Activated CD4-positive, alpha-beta T cell treated with anti-CD3 and anti-CD28 coated beads, Interleukin-2, amount 10 ng/mL, durations not matched to agents 24 days and 14 days (primary cell): ENCODE measurements around the gene PAGR1. TPM values are rescaled to one million over a fixed set of nuclear protein-coding genes. Genes with fewer than 3 reads are reported as not detected.

Experiments used
- DNase-seq: peaks from one replicate; pipeline ENCODE4 v3.0.0; 2022
- H3K27ac Mint-ChIP-seq: one replicate; pipeline ENCODE4 v1.8.0; 2022; ENCODE audit warnings: mild to moderate bottlenecking, mixed read lengths
- H3K27me3 Mint-ChIP-seq: one replicate; pipeline ENCODE4 v1.8.0; 2022; ENCODE audit warnings: mixed read lengths
- H3K36me3 Mint-ChIP-seq: one replicate; pipeline ENCODE4 v1.8.0; 2022; ENCODE audit warnings: low read depth, mild to moderate bottlenecking, mixed read lengths
- H3K4me1 Mint-ChIP-seq: one replicate; pipeline ENCODE4 v1.8.0; 2021; ENCODE audit warnings: mixed read lengths
- H3K4me3 Mint-ChIP-seq: one replicate; pipeline ENCODE4 v1.8.0; 2022; ENCODE audit warnings: mild to moderate bottlenecking, moderate library complexity, mixed read lengths
- H3K9me3 Mint-ChIP-seq: one replicate; pipeline ENCODE4 v1.8.0; 2021; ENCODE audit warnings: mixed read lengths
- intact Hi-C: fragments of 100-400 bp; cut with micrococcal nuclease; formaldehyde crosslinking; loops from one replicate; pipeline ENCODE4 v1.15.1; 2023
- total RNA-seq: library from RNA; stranded (reverse); gene quantifications from 2 replicates; pipeline ENCODE4 v1.2.3, GENCODE V29; 2022

Gene PAGR1
- total RNA-seq, 1 donor from 2014 or later = 27.0 TPM

DNA sequence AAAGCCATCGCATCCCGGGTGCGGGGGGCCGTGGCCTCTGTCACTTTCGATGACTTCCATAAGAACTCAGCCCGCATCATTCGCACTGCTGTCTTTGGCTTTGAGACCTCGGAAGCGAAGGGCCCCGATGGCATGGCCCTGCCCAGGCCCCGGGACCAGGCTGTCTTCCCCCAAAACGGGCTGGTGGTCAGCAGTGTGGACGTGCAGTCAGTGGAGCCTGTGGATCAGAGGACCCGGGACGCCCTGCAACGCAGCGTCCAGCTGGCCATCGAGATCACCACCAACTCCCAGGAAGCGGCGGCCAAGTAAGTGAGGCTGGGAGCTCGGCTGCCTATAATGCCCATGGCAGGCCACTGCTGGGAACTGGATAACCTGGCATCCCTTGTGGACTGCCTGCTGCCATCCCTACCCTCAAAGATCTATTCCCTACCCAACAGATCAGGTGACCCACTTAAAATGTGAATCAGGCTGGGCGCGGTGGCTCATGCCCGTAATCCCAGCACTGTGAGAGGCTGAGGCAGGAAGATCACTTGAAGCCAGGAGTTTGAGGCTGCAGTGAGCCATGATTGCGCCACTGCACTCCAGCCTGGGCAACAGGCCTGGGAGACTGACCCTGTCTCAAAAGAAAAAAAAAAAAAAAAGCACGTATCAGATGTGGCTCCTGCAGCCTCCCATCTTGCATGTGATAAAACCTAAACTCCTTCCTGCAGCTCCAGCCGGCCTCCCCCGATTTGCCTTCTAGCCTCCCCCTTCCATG, 28.8 kb downstream of the PAGR1 start:
- DNase-seq = no peak
- peaks cover 2% of the 10 kb centered on the region for H3K4me1 Mint-ChIP-seq
- intact Hi-C loops = no loop called here
- H3K36me3 Mint-ChIP-seq = peaks cover 45% of the 10 kb centered on the region
- H3K9me3 Mint-ChIP-seq = no peaks in the 10 kb centered on the region
- H3K4me3 Mint-ChIP-seq = no peak overlapping the region
- H3K27me3 Mint-ChIP-seq = no peaks in the 10 kb centered on the region
- no peak overlapping the region for H3K27ac Mint-ChIP-seq

DNA sequence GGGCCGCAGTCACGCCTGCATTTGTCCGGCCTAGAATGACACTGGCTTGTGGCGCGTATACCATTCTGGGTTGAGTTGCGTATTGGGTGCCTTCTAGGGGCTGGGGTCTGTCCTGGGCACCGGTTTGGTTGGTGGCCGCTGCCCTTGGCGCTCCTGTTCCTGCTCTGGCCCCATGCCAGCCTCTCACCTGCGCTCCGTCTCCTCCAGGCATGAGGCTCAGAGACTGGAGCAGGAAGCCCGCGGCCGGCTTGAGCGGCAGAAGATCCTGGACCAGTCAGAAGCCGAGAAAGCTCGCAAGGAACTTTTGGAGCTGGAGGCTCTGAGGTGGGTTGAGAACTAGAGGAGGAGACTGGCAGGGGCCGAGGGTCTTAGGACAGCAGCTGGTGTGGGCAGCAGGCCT, 29.7 kb downstream of the PAGR1 start:
- DNase-seq = no peak
- intact Hi-C loops = no loop called here
- H3K27me3 Mint-ChIP-seq = no peaks in the 10 kb centered on the region
- peaks cover 2% of the 10 kb centered on the region for H3K4me1 Mint-ChIP-seq
- H3K9me3 Mint-ChIP-seq = no peaks in the 10 kb centered on the region
- no peak overlapping the region for H3K4me3 Mint-ChIP-seq
- H3K27ac Mint-ChIP-seq = no peak overlapping the region
- peaks cover 45% of the 10 kb centered on the region for H3K36me3 Mint-ChIP-seq

- H3K9me3 Mint-ChIP-seq = no peaks in the 10 kb centered on the region
- peak; percentile 95 for DNase-seq
- H3K27me3 Mint-ChIP-seq = no peaks in the 10 kb centered on the region
- H3K36me3 Mint-ChIP-seq = peaks cover 39% of the 10 kb centered on the region
- H3K27ac Mint-ChIP-seq = no peak overlapping the region
- H3K4me1 Mint-ChIP-seq = peaks cover 2% of the 10 kb centered on the region
- no peak overlapping the region for H3K4me3 Mint-ChIP-seq
- intact Hi-C loops = loop anchor here (1.0 to 2.0 kb wide), 4 partner anchors 31 to 156 kb away; partner anchors contain the start of gene MAZ
Measured at GRCh38 chr16:29848420-29849297, 32.7 kb downstream of the PAGR1 start.

DNA sequence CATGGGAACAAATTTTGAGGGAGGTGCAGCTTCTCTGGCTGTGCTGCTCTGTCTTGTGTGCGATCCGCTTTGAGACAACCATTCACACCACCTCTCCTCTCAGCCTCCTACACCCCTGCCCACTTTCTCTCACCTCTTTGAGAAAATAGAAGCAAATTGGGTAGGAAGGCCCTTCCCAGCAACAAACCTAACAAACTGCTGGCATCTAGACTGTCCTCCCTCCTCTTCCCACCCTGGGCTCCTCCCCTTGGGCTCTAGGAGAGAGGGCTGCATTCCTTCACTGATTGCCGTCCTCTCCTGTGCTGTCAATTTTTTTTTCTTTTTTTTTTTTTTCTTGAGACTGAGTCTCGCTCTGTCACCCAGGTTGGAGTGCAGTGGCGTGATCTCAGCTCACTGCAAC, 33.6 kb downstream of the PAGR1 start:
- no peaks in the 10 kb centered on the region for H3K27me3 Mint-ChIP-seq
- peaks cover 2% of the 10 kb centered on the region for H3K4me1 Mint-ChIP-seq
- no peak for DNase-seq
- no peaks in the 10 kb centered on the region for H3K9me3 Mint-ChIP-seq
- H3K4me3 Mint-ChIP-seq = no peak overlapping the region
- intact Hi-C loops = loop anchor here (2.0 kb wide), 1 partner anchor 43 kb away; the partner anchor contains the start of gene MAZ
- peaks cover 35% of the 10 kb centered on the region for H3K36me3 Mint-ChIP-seq
- no peak overlapping the region for H3K27ac Mint-ChIP-seq

DNA sequence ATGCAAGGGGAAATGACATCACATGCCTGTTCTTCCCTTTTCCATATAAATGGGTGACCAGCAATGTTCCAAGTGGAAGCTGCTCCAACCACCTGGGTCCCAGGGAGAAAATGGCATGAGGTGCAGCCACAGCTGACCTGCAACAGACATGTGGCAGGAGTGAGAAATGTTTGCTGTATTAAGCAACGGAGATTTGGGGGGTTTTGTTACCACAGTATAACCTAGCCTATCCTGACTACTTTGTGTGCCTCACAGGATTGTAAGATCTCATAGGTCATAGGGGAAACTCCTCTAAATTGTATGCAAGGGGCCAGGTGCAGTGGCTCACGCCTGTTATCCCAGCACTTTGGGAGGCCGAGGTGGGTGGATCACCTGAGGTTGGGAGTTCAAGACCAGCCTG, 35.0 kb downstream of the PAGR1 start:
- H3K4me3 Mint-ChIP-seq = no peak overlapping the region
- peaks cover 24% of the 10 kb centered on the region for H3K36me3 Mint-ChIP-seq

GRCh38 chr16:29852654-29853053, 36.7 kb downstream of the PAGR1 start:
- Mint-ChIP-seq H3K27ac (no peak overlapping the region), H3K9me3 (no peaks in the 10 kb centered on the region), H3K4me1 (peaks cover 2% of the 10 kb centered on the region), H3K4me3 (no peak overlapping the region), H3K36me3 (peaks cover 19% of the 10 kb centered on the region), H3K27me3 (no peaks in the 10 kb centered on the region)
- intact Hi-C loops = no loop called here
- no peak for DNase-seq

More for the DNA sequence above, 35.0 kb downstream of the PAGR1 start:
- no peak for DNase-seq
- Mint-ChIP-seq H3K4me1 (peaks cover 2% of the 10 kb centered on the region), H3K27me3 (no peaks in the 10 kb centered on the region), H3K27ac (no peak overlapping the region), H3K9me3 (no peaks in the 10 kb centered on the region)
- intact Hi-C loops = no loop called here

GRCh38 chr16:29854520-29855100, 38.7 kb downstream of the PAGR1 start:
- Mint-ChIP-seq H3K4me3 (no peak overlapping the region), H3K4me1 (peaks cover 2% of the 10 kb centered on the region), H3K9me3 (no peaks in the 10 kb centered on the region), H3K27ac (no peak overlapping the region), H3K36me3 (peaks cover 22% of the 10 kb centered on the region), H3K27me3 (no peaks in the 10 kb centered on the region)
- no peak for DNase-seq
- intact Hi-C loops = no loop called here

- peaks cover 14% of the 10 kb centered on the region for H3K4me1 Mint-ChIP-seq
- no peaks in the 10 kb centered on the region for H3K9me3 Mint-ChIP-seq
- no peaks in the 10 kb centered on the region for H3K27me3 Mint-ChIP-seq
- intact Hi-C loops = no loop called here
- H3K27ac Mint-ChIP-seq = no peak overlapping the region
- H3K36me3 Mint-ChIP-seq = peaks cover 27% of the 10 kb centered on the region
- H3K4me3 Mint-ChIP-seq = no peak overlapping the region
- DNase-seq = no peak
Measured at GRCh38 chr16:29857133-29857760, 41.3 kb downstream of the PAGR1 start.

GRCh38 chr16:29858149-29858849, 42.3 kb downstream of the PAGR1 start:
- Mint-ChIP-seq H3K9me3 (no peaks in the 10 kb centered on the region), H3K4me3 (no peak overlapping the region), H3K4me1 (peaks cover 19% of the 10 kb centered on the region), H3K27ac (no peak overlapping the region), H3K36me3 (peaks cover 30% of the 10 kb centered on the region), H3K27me3 (no peaks in the 10 kb centered on the region)
- intact Hi-C loops = no loop called here
- no peak for DNase-seq

DNA sequence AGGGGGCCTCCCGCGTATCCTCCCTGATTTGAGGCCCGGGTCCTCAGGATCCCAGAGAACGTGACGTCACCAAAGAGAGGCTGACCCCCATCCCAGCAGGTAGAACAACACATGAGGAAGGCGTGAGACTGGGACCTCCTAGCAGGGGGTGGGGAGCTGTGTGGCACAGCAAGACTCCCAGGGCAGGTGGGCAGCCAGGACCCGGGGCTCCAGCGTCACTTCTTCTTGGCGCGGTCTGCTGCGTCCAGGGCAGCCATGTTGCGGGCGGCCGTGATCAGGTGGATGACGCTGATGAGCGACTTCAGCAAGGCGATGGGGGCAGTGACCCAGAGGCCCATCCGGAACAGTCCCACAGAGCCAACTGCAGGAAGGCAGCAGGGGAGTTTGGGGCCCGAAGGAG, 43.0 kb downstream of the PAGR1 start:
- no peak overlapping the region for H3K4me3 Mint-ChIP-seq
- H3K27ac Mint-ChIP-seq = peak overlapping the region; percentile 59
- no peaks in the 10 kb centered on the region for H3K9me3 Mint-ChIP-seq
- H3K4me1 Mint-ChIP-seq = peaks cover 21% of the 10 kb centered on the region
- no peak for DNase-seq
- H3K36me3 Mint-ChIP-seq = peaks cover 30% of the 10 kb centered on the region
- intact Hi-C loops = no loop called here
- H3K27me3 Mint-ChIP-seq = no peaks in the 10 kb centered on the region

- Mint-ChIP-seq H3K27me3 (no peaks in the 10 kb centered on the region), H3K4me1 (peaks cover 23% of the 10 kb centered on the region), H3K9me3 (no peaks in the 10 kb centered on the region), H3K36me3 (peaks cover 30% of the 10 kb centered on the region), H3K4me3 (no peak overlapping the region), H3K27ac (no peak overlapping the region)
- DNase-seq = no peak
- intact Hi-C loops = loop anchor here (10.0 kb wide), 2 partner anchors 115 to 165 kb away; partner anchors contain the start of genes C16orf92 and TAOK2
Measured at GRCh38 chr16:29860218-29860617, 44.3 kb downstream of the PAGR1 start.

DNA sequence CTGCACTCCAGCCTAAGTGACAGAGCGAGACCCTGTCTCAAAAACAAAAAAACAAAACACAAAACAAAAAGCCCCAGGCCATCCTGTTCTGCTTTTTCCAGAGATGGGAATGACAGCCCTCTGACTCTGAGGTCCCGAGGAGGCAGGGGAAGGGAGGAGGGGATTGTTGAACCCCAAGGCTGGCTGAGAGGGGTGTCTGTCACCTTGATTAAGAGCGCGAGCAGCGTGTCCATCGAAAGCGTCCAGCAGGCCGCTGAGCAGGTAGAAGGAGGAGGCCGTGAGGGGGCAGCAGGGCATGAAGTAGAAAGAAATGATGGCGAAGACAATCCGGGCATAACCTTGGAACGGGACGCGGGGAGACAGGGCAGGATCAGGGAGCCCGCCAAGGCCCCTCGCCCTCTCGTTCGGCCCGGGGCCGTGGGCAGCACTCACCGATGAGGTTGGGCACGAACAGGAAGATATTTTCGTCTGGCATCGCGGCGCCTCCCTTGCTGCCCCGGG, 46.5 kb downstream of the PAGR1 start:
- Mint-ChIP-seq H3K27me3 (no peaks in the 10 kb centered on the region), H3K27ac (peak overlapping the region; percentile 87), H3K9me3 (no peaks in the 10 kb centered on the region), H3K4me3 (peak overlapping the region; percentile 96), H3K4me1 (peaks cover 23% of the 10 kb centered on the region), H3K36me3 (peaks cover 27% of the 10 kb centered on the region)
- intact Hi-C loops = loop anchor here (10.0 kb wide), 2 partner anchors 112 to 162 kb away; partner anchors contain the start of genes C16orf92 and TAOK2
- peak; percentile 75 for DNase-seq
